Endodermal cell (in vitro differentiated cells): ENCODE results near the gene BEND5. TPM values are rescaled to one million over a fixed set of nuclear protein-coding genes. Genes with fewer than 3 reads are reported as not detected.

Source experiments
- DNase-seq: peaks from one replicate; pipeline ENCODE4 v3.0.0-alpha.2; 2017
- H3K27ac ChIP-seq: 2 replicates; pipeline ENCODE4 v1.5.1; 2013; ENCODE audit warnings: mild to moderate bottlenecking, low read depth, low read length, moderate library complexity
- H3K27me3 ChIP-seq: 2 replicates; pipeline ENCODE4 v1.6.1; 2013; ENCODE audit warnings: mild to moderate bottlenecking, low read length, moderate library complexity; ENCODE audit not compliant: insufficient read depth, control insufficient read depth, poor library complexity, severe bottlenecking
- H3K36me3 ChIP-seq: 2 replicates; pipeline ENCODE4 v1.7.0; 2013; ENCODE audit warnings: mild to moderate bottlenecking, low read length, moderate library complexity; ENCODE audit not compliant: control insufficient read depth, insufficient read depth
- H3K4me1 ChIP-seq: one replicate; pipeline ENCODE4 v1.7.0; 2013; ENCODE audit warnings: low read length; ENCODE audit not compliant: control insufficient read depth, insufficient read depth
- H3K4me3 ChIP-seq: 2 replicates; pipeline ENCODE4 v1.5.1; 2013; ENCODE audit warnings: mild to moderate bottlenecking, low read length, moderate library complexity
- H3K9ac ChIP-seq: 2 replicates; pipeline ENCODE4 v1.6.1; 2013; ENCODE audit warnings: mild to moderate bottlenecking, low read length, moderate library complexity; ENCODE audit not compliant: poor library complexity, severe bottlenecking; ENCODE audit errors: extremely low read depth
- H3K9me3 ChIP-seq: 2 replicates; pipeline ENCODE4 v1.6.1; 2013; ENCODE audit warnings: mild to moderate bottlenecking, low read length, moderate library complexity; ENCODE audit not compliant: control insufficient read depth
- H3K27ac Mint-ChIP-seq: 2 replicates; pipeline ENCODE4 v1.8.0; 2020; ENCODE audit warnings: mixed read lengths
- H3K27me3 Mint-ChIP-seq: 2 replicates; pipeline ENCODE4 v1.8.0; 2021; ENCODE audit warnings: mild to moderate bottlenecking, mixed read lengths; ENCODE audit not compliant: insufficient read depth
- H3K36me3 Mint-ChIP-seq: 2 replicates; pipeline ENCODE4 v1.8.0; 2020; ENCODE audit warnings: low read depth, mixed read lengths
- H3K4me1 Mint-ChIP-seq: 2 replicates; pipeline ENCODE4 v1.8.0; 2020; ENCODE audit warnings: mixed read lengths
- H3K4me3 Mint-ChIP-seq: 2 replicates; pipeline ENCODE4 v1.8.0; 2020; ENCODE audit warnings: mild to moderate bottlenecking, moderate library complexity, mixed read lengths
- H3K9me3 Mint-ChIP-seq: 2 replicates; pipeline ENCODE4 v1.8.0; 2020; ENCODE audit warnings: mild to moderate bottlenecking, mixed read lengths
- CTCF ChIP-seq: fragments of 200-600 bp; sonication (generic); conservative IDR thresholded peaks from 2 replicates; pipeline ENCODE4 v1.5.0; 2021; ENCODE audit warnings: antibody characterized with exemption, mild to moderate bottlenecking
- WGBS, 2 experiments: methylation state at CpG; one replicate each; pipeline versions ENCODE4 v1.1.5 to v1.1.7; 2013; ENCODE audit warnings: missing lambda C conversion rate in 2 of 2, mixed read lengths in 1 of 2; ENCODE audit not compliant: insufficient coverage in 1 of 2, insufficient read length in 1 of 2; 5-methylcytosine and 5-hydroxymethylcytosine counted together
- total RNA-seq, 2 donors: library from RNA; stranded (reverse); fragmentation: NEBNext Ultra II Directional in 1 of 2; extraction: Animal tissue kit (Norgen Biotek cat#: 25700) in 1 of 2; gene quantifications; 2 replicates in 1 of 2; 3 replicates in 1 of 2; pipeline ENCODE4 v1.2.1, GENCODE V29; 2021

The BEND5 gene
- total RNA-seq, 2 donors from 2014 or later, result 5.9 to 6.1 TPM

- Histone ChIP-seq H3K9ac (peak overlapping the region; percentile 66), H3K36me3 (no peaks in the 10 kb centered on the region)
Observed at GRCh38 chr1:48777219-48777895, 666 bp upstream of the BEND5 start.

GRCh38 chr1:48775831-48776392, 779 bp downstream of the BEND5 start:
- Mint-ChIP-seq H3K4me1 (peaks cover 4% of the 10 kb centered on the region), H3K27ac (no peak overlapping the region), H3K36me3 (peaks cover 2% of the 10 kb centered on the region), H3K27me3 (peaks cover 14% of the 10 kb centered on the region), H3K4me3 (peak overlapping the region; percentile 79), H3K9me3 (no peaks in the 10 kb centered on the region)
- peak; percentile 50 for DNase-seq
- Histone ChIP-seq H3K9ac (peak overlapping the region; percentile 68), H3K36me3 (no peaks in the 10 kb centered on the region), H3K27me3 (peaks cover 20% of the 10 kb centered on the region), H3K4me3 (peak overlapping the region; percentile 93), H3K4me1 (peaks cover 5% of the 10 kb centered on the region), H3K9me3 (no peaks in the 10 kb centered on the region), H3K27ac (no peak overlapping the region)
- TF ChIP-seq CTCF, result no peak
- WGBS, 2 experiments, result 2 to 11% methylated on average over 6 to 7 of the region's 7 CpGs

More at GRCh38 chr1:48777219-48777895, 666 bp upstream of the BEND5 start:
- Histone ChIP-seq H3K4me1 (peaks cover 5% of the 10 kb centered on the region), H3K27ac (no peak overlapping the region), H3K9me3 (no peaks in the 10 kb centered on the region), H3K27me3 (peaks cover 20% of the 10 kb centered on the region), H3K4me3 (peak overlapping the region; percentile 93)
- Mint-ChIP-seq H3K27ac (no peak overlapping the region), H3K27me3 (peaks cover 14% of the 10 kb centered on the region), H3K9me3 (no peaks in the 10 kb centered on the region), H3K4me1 (peaks cover 4% of the 10 kb centered on the region), H3K4me3 (peak overlapping the region; percentile 79), H3K36me3 (peaks cover under 1% of the 10 kb centered on the region)
- 6 to 12% methylated on average over 7 to 17 of the region's 17 CpGs for WGBS, 2 experiments
- peak; percentile 61 for DNase-seq
- no peak for TF ChIP-seq CTCF

- no peak overlapping the region for H3K4me3 ChIP-seq
- no peaks in the 10 kb centered on the region for H3K9me3 Mint-ChIP-seq
- H3K36me3 Mint-ChIP-seq, result peaks cover 2% of the 10 kb centered on the region
- H3K27me3 Mint-ChIP-seq, result peaks cover 3% of the 10 kb centered on the region
- peaks cover 8% of the 10 kb centered on the region for H3K27me3 ChIP-seq
- no peaks in the 10 kb centered on the region for H3K36me3 ChIP-seq
- H3K27ac ChIP-seq, result no peak overlapping the region
- TF ChIP-seq CTCF, result no peak
- H3K27ac Mint-ChIP-seq, result no peak overlapping the region
- no peaks in the 10 kb centered on the region for H3K9me3 ChIP-seq
- H3K4me3 Mint-ChIP-seq, result no peak overlapping the region
- WGBS, 2 experiments, result 85% methylated on average over 1 of the region's 1 CpG; no CpG with 5 or more reads in 1 of the 2 experiments
- H3K4me1 Mint-ChIP-seq, result peaks cover 4% of the 10 kb centered on the region
- no peak overlapping the region for H3K9ac ChIP-seq
- H3K4me1 ChIP-seq, result peaks cover 5% of the 10 kb centered on the region
- DNase-seq, result no peak
Observed at GRCh38 chr1:48773133-48773532, 3.6 kb downstream of the BEND5 start.
